GM12878 (cell line): Measurements from ENCODE around the gene PLD4. TPM values are rescaled to one million over a fixed set of nuclear protein-coding genes. Genes with fewer than 3 reads are reported as not detected.

Experiments used
- ATAC-seq: fragments of 200-7000 bp; cut with Tn5 transposase; 3 replicates; pipeline ENCODE4 v1.9.1; 2020; ENCODE audit warnings: mild to moderate bottlenecking, moderate library complexity
- BruUV-seq: library from RNA; stranded (reverse); fragments of 400-500 nt; replicated peaks from 2 replicates; lab custom pipeline; 2021; lab: Mats Ljungman, UMichigan
- CTCF ChIA-PET: fragments of 300-600 bp; sonication (Branson Sonifier 250); formaldehyde crosslinking; extraction: SDS; loops from one replicate; lab custom pipeline; 2021; ENCODE audit warnings: inconsistent platforms; lab: Yijun Ruan, JAX
- POLR2A ChIA-PET: fragments of 350-600 bp; formaldehyde crosslinking; extraction: SDS; loops from one replicate; lab custom pipeline; 2021; ENCODE audit warnings: inconsistent platforms; lab: Charles Lee
- RAD21 ChIA-PET: fragments of 300-600 bp; sonication (Branson Sonifier 250); formaldehyde crosslinking; loops from one replicate; lab custom pipeline; 2023; ENCODE audit warnings: antibody characterized with exemption; ENCODE audit not compliant: unreplicated experiment; lab: Charles Lee
- SMC1A ChIA-PET: fragments of 300-600 bp; sonication (Branson Sonifier 250); formaldehyde crosslinking; loops from one replicate; lab custom pipeline; 2023; ENCODE audit not compliant: unreplicated experiment, uncharacterized antibody; lab: Charles Lee
- DNase-seq: peaks from one replicate; pipeline ENCODE4 v3.0.0-alpha.2; 2011; ENCODE audit warnings: low read depth, low spot score
- FAIRE-seq: peaks from 3 replicates; lab custom pipeline; 2011; peaks lifted over from hg19 to GRCh38; lab: Jason Lieb, UNC
- H2AFZ ChIP-seq: 2 replicates; pipeline ENCODE4 v1.6.0; 2011; ENCODE audit warnings: low read depth, low read length, control low read depth; ENCODE audit not compliant: control insufficient read depth
- H3K27ac ChIP-seq: 2 replicates; pipeline ENCODE4 v1.5.1; 2011; ENCODE audit warnings: control low read depth; ENCODE audit not compliant: control insufficient read depth, insufficient read depth
- H3K27me3 ChIP-seq, 2 experiments: replicated peaks in 1 of 2; 2 replicates each; pipeline versions ENCODE4 v1.6.0 to v1.6.1; 2011; ENCODE audit warnings: low read length in 1 of 2; ENCODE audit not compliant: control insufficient read depth in 2 of 2, insufficient read depth in 2 of 2
- H3K36me3 ChIP-seq, 2 experiments: 2 replicates each; pipeline ENCODE4 v1.5.1; 2011; ENCODE audit warnings: low read length in 1 of 2; ENCODE audit not compliant: control insufficient read depth in 2 of 2, insufficient read depth in 2 of 2
- H3K4me1 ChIP-seq: 2 replicates; pipeline ENCODE4 v1.6.1; 2011; ENCODE audit warnings: mild to moderate bottlenecking, low read length, moderate library complexity, mixed read lengths; ENCODE audit not compliant: control insufficient read depth, insufficient read depth
- H3K4me2 ChIP-seq: 2 replicates; pipeline ENCODE4 v1.6.0; 2011; ENCODE audit warnings: control low read depth; ENCODE audit not compliant: control insufficient read depth, insufficient read depth
- H3K4me3 ChIP-seq: fragments of 200-600 bp; sonication (generic); 2 replicates; pipeline ENCODE4 v1.5.1; 2016
- H3K79me2 ChIP-seq: 2 replicates; pipeline ENCODE4 v1.6.0; 2011; ENCODE audit warnings: low read length; ENCODE audit not compliant: control insufficient read depth, insufficient read depth
- H3K9ac ChIP-seq: 2 replicates; pipeline ENCODE4 v1.8.0; 2011; ENCODE audit warnings: low read length, control low read depth, mixed read lengths; ENCODE audit not compliant: control insufficient read depth, insufficient read depth
- H3K9me3 ChIP-seq: replicated peaks from 3 replicates; pipeline ENCODE4 v1.5.1; 2011; ENCODE audit warnings: mild to moderate bottlenecking, low read length; ENCODE audit not compliant: control insufficient read depth, insufficient read depth
- H4K20me1 ChIP-seq: 2 replicates; pipeline ENCODE4 v1.6.0; 2011; ENCODE audit not compliant: control insufficient read depth, insufficient read depth
- BHLHE40 ChIP-seq, 2 experiments: fragments of 450-650 bp in 1 of 2; IDR thresholded peaks; 2 replicates each; pipeline ENCODE4 v1.6.1; 2011 to 2017; ENCODE audit warnings: low read depth in 2 of 2, borderline replicate concordance in 1 of 2, improper control_type of control experiment in 1 of 2, low read length in 1 of 2, mild to moderate bottlenecking in 1 of 2
- EGR1 ChIP-seq, 2 experiments: IDR thresholded peaks; 1 replicate in 1 of 2; 2 replicates in 1 of 2; pipeline ENCODE4 v1.6.1; 2011 to 2012; ENCODE audit warnings: low read depth in 2 of 2, low read length in 2 of 2, borderline replicate concordance in 1 of 2, mild to moderate bottlenecking in 1 of 2, moderate library complexity in 1 of 2
- FOS ChIP-seq: IDR thresholded peaks from 3 replicates; pipeline ENCODE4 v1.6.1; 2011; ENCODE audit warnings: borderline replicate concordance; ENCODE audit not compliant: insufficient read length; ENCODE audit errors: extremely low read depth
- GABPA ChIP-seq: IDR thresholded peaks from 2 replicates; pipeline ENCODE4 v1.6.1; 2014; ENCODE audit warnings: antibody characterized with exemption, low read depth, mild to moderate bottlenecking, inconsistent platforms
- HCFC1 ChIP-seq: fragments of 150-350 bp; IDR thresholded peaks from 2 replicates; pipeline ENCODE4 v1.6.1; 2014; ENCODE audit warnings: low read length
- MYB ChIP-seq: fragments of 150-350 bp; IDR thresholded peaks from 2 replicates; pipeline ENCODE4 v1.6.1; 2014; ENCODE audit warnings: mild to moderate bottlenecking, low read depth, low read length, borderline replicate concordance
- NBN ChIP-seq: fragments of 450-650 bp; IDR thresholded peaks from 2 replicates; pipeline ENCODE4 v1.6.1; 2016
- PML ChIP-seq: IDR thresholded peaks from 2 replicates; pipeline ENCODE4 v1.6.1; 2012; ENCODE audit warnings: low read length, inconsistent platforms
- RBBP5 ChIP-seq: fragments of 200-600 bp; sonication (generic); conservative IDR thresholded peaks from 2 replicates; pipeline ENCODE4 v1.6.1; 2016
- REST ChIP-seq: IDR thresholded peaks from 2 replicates; pipeline ENCODE4 v1.6.1; 2012; ENCODE audit warnings: mild to moderate bottlenecking, low read depth, low read length
- SMARCA5 ChIP-seq: fragments of 450-650 bp; IDR thresholded peaks from 2 replicates; pipeline ENCODE4 v1.6.1; 2017; ENCODE audit warnings: mild to moderate bottlenecking
- SREBF1 ChIP-seq: IDR thresholded peaks from 2 replicates; pipeline ENCODE4 v1.6.1; 2012; ENCODE audit warnings: mild to moderate bottlenecking, low read length
- TAF1 ChIP-seq: IDR thresholded peaks from 2 replicates; pipeline ENCODE4 v1.6.1; 2011; ENCODE audit warnings: mild to moderate bottlenecking, low read depth, low read length, borderline replicate concordance
- TCF7 ChIP-seq: IDR thresholded peaks from 2 replicates; pipeline ENCODE4 v1.6.1; 2014; ENCODE audit warnings: antibody characterized with exemption, borderline replicate concordance
- YY1 ChIP-seq: IDR thresholded peaks from 2 replicates; pipeline ENCODE4 v1.6.1; 2011; ENCODE audit warnings: low read depth, mild to moderate bottlenecking, low read length
- ZNF24 ChIP-seq: fragments of 450-650 bp; IDR thresholded peaks from 2 replicates; pipeline ENCODE4 v1.6.1; 2017; ENCODE audit warnings: antibody characterized with exemption, mild to moderate bottlenecking
- ZNF384 ChIP-seq: IDR thresholded peaks from 2 replicates; pipeline ENCODE4 v1.6.1; 2012; ENCODE audit warnings: low read depth, mild to moderate bottlenecking, low read length, improper control_type of control experiment, borderline replicate concordance
- WGBS: methylation state at CpG from one replicate; pipeline ENCODE4 v1.1.6; 2016; ENCODE audit warnings: low lambda C conversion rate; ENCODE audit not compliant: insufficient replicate concordance, insufficient coverage; ENCODE audit errors: missing lambda C conversion rate; 5-methylcytosine and 5-hydroxymethylcytosine counted together
- in situ Hi-C: fragments of 300-500 bp; cut with MboI; formaldehyde crosslinking; loops from 9 replicates; pipeline ENCODE4 v1.14.3; 2018; ENCODE audit warnings: mixed read lengths
- intact Hi-C: fragments of 100-400 bp; cut with micrococcal nuclease; formaldehyde crosslinking; loops from one replicate; pipeline ENCODE4 v1.14.2; 2022; ENCODE audit not compliant: unreplicated experiment
- polyA plus RNA-seq, 11 experiments: library from polyadenylated mRNA; depleted of rRNA in 4 of 11; unstranded in 6 of 11; stranded (reverse) in 5 of 11; fragments of >200 nt; fragmentation: Nextera tagmentation in 4 of 11; fragmentation: Illumina TruSeq in 1 of 11; extraction: Ambion mirVana in 4 of 11; extraction: Trizol in 1 of 11; gene quantifications; 1 replicate in 1 of 11; 2 replicates in 10 of 11; pipeline versions ENCODE4 v1.2.1 to v1.2.3, GENCODE V29; 2011 to 2016; ENCODE audit warnings: inconsistent platforms in 2 of 11, missing spikeins in 2 of 11, low read depth in 1 of 11
- total RNA-seq, 4 experiments: library from RNA; depleted of rRNA in 3 of 4; stranded (reverse); fragments of >200 nt in 3 of 4; fragmentation: Illumina TruSeq in 1 of 4; extraction: Trizol in 1 of 4; gene quantifications; 2 replicates each; pipeline versions ENCODE4 v1.2.1 to v1.2.3, GENCODE V29; 2013 to 2021
- TF ChIP-seq, protein P1 (sequence below): fragments of 450-650 bp; IDR thresholded peaks from 2 replicates; pipeline ENCODE4 v1.6.1; 2017; ENCODE audit warnings: mild to moderate bottlenecking, low read depth, inconsistent platforms; ENCODE audit not compliant: poor library complexity, severe bottlenecking

The PLD4 gene
- total and polyA plus RNA-seq, 10 of the 15 experiments (the other 5 are each of a cell fraction or from before 2014, with no cell fraction given): 0.20 to 57.7 (median 9.9) TPM

GRCh38 chr14:104928391-104929133, 3.9 kb downstream of the PLD4 start:
- peaks cover 0 to 2% of the 10 kb centered on the region in 2 experiments; a peak in 2 of 4 replicates for H3K27me3 ChIP-seq
- ATAC-seq: no peak
- POLR2A ChIA-PET: no interaction called here
- in situ Hi-C loops: no loop called here
- RAD21 ChIA-PET: interaction anchor here (0.8 kb wide), 1 partner anchor 30 kb away, joined by 3 read pairs; no protein-coding TSS in a partner anchor
- WGBS: 68% methylated on average over 17 of the region's 17 CpGs
- no peak overlapping the region for H2AFZ ChIP-seq
- no peak for FAIRE-seq
- 0 out of 2 replicates have a peak, but pooled peaks cover 2% of the 10 kb centered on the region for H3K79me2 ChIP-seq
- H3K36me3 ChIP-seq: no peaks in the 10 kb centered on the region
- no peak overlapping the region for H3K4me2 ChIP-seq
- intact Hi-C loops: no loop called here
- BruUV-seq: no TSS peak
- no peak overlapping the region for H3K9ac ChIP-seq
- peaks cover 40% of the 10 kb centered on the region for H3K4me1 ChIP-seq
- CTCF ChIA-PET: interaction anchor here (0.6 to 1.3 kb wide), 2 partner anchors 33 to 880 kb away, joined by 3 read pairs; no protein-coding TSS in a partner anchor
- no peak overlapping the region for H3K4me3 ChIP-seq
- H3K9me3 ChIP-seq: peaks cover 6% of the 10 kb centered on the region; the same call in 2 of the 3 replicates
- no peak for TF ChIP-seq ZNF384
- no peak for TF ChIP-seq REST
- TF ChIP-seq GABPA: no peak
- no peak for TF ChIP-seq RBBP5
- TF ChIP-seq EGR1 (IDR thresholded peaks at IDR 0.05; ENCODE audit: borderline replicate concordance in 1 of 2, low read depth in 2 of 2, low read length in 2 of 2): no peak
- TF ChIP-seq BHLHE40 (IDR thresholded peaks at IDR 0.05; ENCODE audit: borderline replicate concordance in 1 of 2, low read depth in 2 of 2, low read length in 1 of 2): no peak
- TF ChIP-seq, protein P1, sequence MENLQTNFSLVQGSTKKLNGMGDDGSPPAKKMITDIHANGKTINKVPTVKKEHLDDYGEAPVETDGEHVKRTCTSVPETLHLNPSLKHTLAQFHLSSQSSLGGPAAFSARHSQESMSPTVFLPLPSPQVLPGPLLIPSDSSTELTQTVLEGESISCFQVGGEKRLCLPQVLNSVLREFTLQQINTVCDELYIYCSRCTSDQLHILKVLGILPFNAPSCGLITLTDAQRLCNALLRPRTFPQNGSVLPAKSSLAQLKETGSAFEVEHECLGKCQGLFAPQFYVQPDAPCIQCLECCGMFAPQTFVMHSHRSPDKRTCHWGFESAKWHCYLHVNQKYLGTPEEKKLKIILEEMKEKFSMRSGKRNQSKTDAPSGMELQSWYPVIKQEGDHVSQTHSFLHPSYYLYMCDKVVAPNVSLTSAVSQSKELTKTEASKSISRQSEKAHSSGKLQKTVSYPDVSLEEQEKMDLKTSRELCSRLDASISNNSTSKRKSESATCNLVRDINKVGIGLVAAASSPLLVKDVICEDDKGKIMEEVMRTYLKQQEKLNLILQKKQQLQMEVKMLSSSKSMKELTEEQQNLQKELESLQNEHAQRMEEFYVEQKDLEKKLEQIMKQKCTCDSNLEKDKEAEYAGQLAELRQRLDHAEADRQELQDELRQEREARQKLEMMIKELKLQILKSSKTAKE: no peak
- no peak for TF ChIP-seq TAF1
- no peak for TF ChIP-seq SMARCA5
- TF ChIP-seq HCFC1: no peak
- TF ChIP-seq TCF7: no peak
- no peak for TF ChIP-seq FOS
- TF ChIP-seq ZNF24: no peak
- TF ChIP-seq SREBF1: no peak
- no peak for TF ChIP-seq YY1
- no peak for TF ChIP-seq MYB
- TF ChIP-seq PML: no peak
- no peak for TF ChIP-seq NBN
- no peaks in the 10 kb centered on the region; the same call in 1 of the 2 replicates for H4K20me1 ChIP-seq
- SMC1A ChIA-PET: no interaction called here
- no peak overlapping the region for H3K27ac ChIP-seq
- DNase-seq: no peak
